MM.1S (cell line): Measurements from ENCODE around the gene CPVL.

Experiments used
- DNase-seq: peaks from one replicate; pipeline ENCODE4 v3.0.0-alpha.2; 2015
- H2AFZ ChIP-seq: fragments of 300-600 bp; sonication (generic); 2 replicates; pipeline ENCODE4 v1.6.0; 2016; ENCODE audit warnings: antibody characterized with exemption, low read length
- H3F3A ChIP-seq: fragments of 300-600 bp; sonication (generic); 2 replicates; pipeline ENCODE4 v1.6.1; 2016; ENCODE audit warnings: mild to moderate bottlenecking, antibody characterized with exemption, low read length, moderate library complexity, mixed read lengths; ENCODE audit not compliant: insufficient read depth
- H3K27ac ChIP-seq: fragments of 300-600 bp; sonication (generic); 2 replicates; pipeline ENCODE4 v1.5.1; 2016; ENCODE audit warnings: mild to moderate bottlenecking, low read length
- H3K27me3 ChIP-seq: fragments of 300-600 bp; sonication (generic); replicated peaks from 2 replicates; pipeline ENCODE4 v1.6.0; 2016; ENCODE audit warnings: low read length; ENCODE audit not compliant: insufficient read depth
- H3K36me3 ChIP-seq: fragments of 300-600 bp; sonication (generic); replicated peaks from 2 replicates; pipeline ENCODE4 v1.6.1; 2016; ENCODE audit warnings: mild to moderate bottlenecking, low read length, mixed read lengths; ENCODE audit not compliant: insufficient read depth
- H3K4me1 ChIP-seq: fragments of 300-600 bp; sonication (generic); 2 replicates; pipeline ENCODE4 v1.6.1; 2016; ENCODE audit warnings: low read length, mixed read lengths
- H3K4me2 ChIP-seq: fragments of 300-600 bp; sonication (generic); 2 replicates; pipeline ENCODE4 v1.6.0; 2016; ENCODE audit warnings: low read depth, low read length
- H3K4me3 ChIP-seq: fragments of 300-600 bp; sonication (generic); 2 replicates; pipeline ENCODE4 v1.5.1; 2016; ENCODE audit warnings: low read length, mixed read lengths
- H3K79me2 ChIP-seq: fragments of 300-600 bp; sonication (generic); 2 replicates; pipeline ENCODE4 v1.6.1; 2016; ENCODE audit warnings: mixed run types, low read length, mixed read lengths
- H3K9ac ChIP-seq: fragments of 300-600 bp; sonication (generic); 2 replicates; pipeline ENCODE4 v1.6.1; 2016; ENCODE audit warnings: low read length, mixed read lengths
- H3K9me2 ChIP-seq: fragments of 300-600 bp; sonication (generic); replicated peaks from 2 replicates; pipeline ENCODE4 v1.6.1; 2016; ENCODE audit warnings: mild to moderate bottlenecking, low read length, mixed read lengths; ENCODE audit not compliant: insufficient read depth
- H3K9me3 ChIP-seq: fragments of 300-600 bp; sonication (generic); replicated peaks from 2 replicates; pipeline ENCODE4 v1.6.1; 2016; ENCODE audit warnings: mild to moderate bottlenecking, low read length, mixed read lengths; ENCODE audit not compliant: insufficient read depth
- H4K20me1 ChIP-seq: fragments of 300-600 bp; sonication (generic); 2 replicates; pipeline ENCODE4 v1.6.1; 2016; ENCODE audit warnings: mild to moderate bottlenecking, low read length, moderate library complexity, mixed read lengths; ENCODE audit not compliant: insufficient read depth
- EZH2 ChIP-seq: fragments of 300-600 bp; sonication (generic); optimal IDR thresholded peaks from 2 replicates; pipeline ENCODE3; 2017; ENCODE audit warnings: low read depth, mild to moderate bottlenecking, antibody characterized with exemption, low read length, mixed read lengths
- EZH2phosphoT487 ChIP-seq: fragments of 300-600 bp; sonication (generic); IDR thresholded peaks from 2 replicates; pipeline ENCODE4 v1.6.1; 2018; ENCODE audit warnings: antibody characterized with exemption, low read length
- TF ChIP-seq, protein P1 (sequence below): fragments of 300-600 bp; sonication (generic); IDR thresholded peaks from 2 replicates; pipeline ENCODE4 v1.5.1; 2016; ENCODE audit warnings: antibody characterized with exemption, low read length, mixed read lengths

CPVL gene

DNA sequence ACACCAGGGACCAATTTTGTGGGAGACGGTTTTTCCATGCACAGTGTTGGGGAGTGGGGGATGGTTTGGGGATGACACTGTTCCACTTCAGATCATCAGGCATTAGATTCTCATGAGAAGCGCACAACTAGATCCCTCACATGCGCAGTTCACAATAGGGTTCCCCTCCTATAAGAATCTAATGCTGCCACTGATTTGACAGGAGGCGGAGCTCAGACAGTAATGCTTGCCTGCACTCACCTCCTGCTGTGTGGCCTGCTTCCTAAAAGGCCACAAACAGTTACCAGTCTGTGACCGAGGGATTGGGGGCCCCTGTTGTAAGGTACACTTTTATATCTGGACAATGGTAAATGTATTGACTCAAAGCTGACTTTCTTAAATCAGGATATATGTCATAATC is 142.6 kb downstream of the CPVL start:
- Histone ChIP-seq H3K4me1 (no peaks in the 10 kb centered on the region), H2AFZ (no peak overlapping the region), H3K27me3 (no peaks in the 10 kb centered on the region), H3K27ac (no peak overlapping the region), H3F3A (no peaks in the 10 kb centered on the region), H3K9me2 (no peaks in the 10 kb centered on the region), H3K9ac (no peak overlapping the region), H3K4me2 (no peak overlapping the region), H3K9me3 (no peaks in the 10 kb centered on the region), H4K20me1 (no peaks in the 10 kb centered on the region), H3K36me3 (no peaks in the 10 kb centered on the region), H3K79me2 (no peaks in the 10 kb centered on the region), H3K4me3 (no peak overlapping the region)
- no peak for DNase-seq
- TF ChIP-seq EZH2phosphoT487 (no peak), EZH2 (no peak)
- TF ChIP-seq, protein P1, sequence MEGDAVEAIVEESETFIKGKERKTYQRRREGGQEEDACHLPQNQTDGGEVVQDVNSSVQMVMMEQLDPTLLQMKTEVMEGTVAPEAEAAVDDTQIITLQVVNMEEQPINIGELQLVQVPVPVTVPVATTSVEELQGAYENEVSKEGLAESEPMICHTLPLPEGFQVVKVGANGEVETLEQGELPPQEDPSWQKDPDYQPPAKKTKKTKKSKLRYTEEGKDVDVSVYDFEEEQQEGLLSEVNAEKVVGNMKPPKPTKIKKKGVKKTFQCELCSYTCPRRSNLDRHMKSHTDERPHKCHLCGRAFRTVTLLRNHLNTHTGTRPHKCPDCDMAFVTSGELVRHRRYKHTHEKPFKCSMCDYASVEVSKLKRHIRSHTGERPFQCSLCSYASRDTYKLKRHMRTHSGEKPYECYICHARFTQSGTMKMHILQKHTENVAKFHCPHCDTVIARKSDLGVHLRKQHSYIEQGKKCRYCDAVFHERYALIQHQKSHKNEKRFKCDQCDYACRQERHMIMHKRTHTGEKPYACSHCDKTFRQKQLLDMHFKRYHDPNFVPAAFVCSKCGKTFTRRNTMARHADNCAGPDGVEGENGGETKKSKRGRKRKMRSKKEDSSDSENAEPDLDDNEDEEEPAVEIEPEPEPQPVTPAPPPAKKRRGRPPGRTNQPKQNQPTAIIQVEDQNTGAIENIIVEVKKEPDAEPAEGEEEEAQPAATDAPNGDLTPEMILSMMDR: no peak

- no peak for TF ChIP-seq EZH2phosphoT487
- no peak for TF ChIP-seq EZH2
- TF ChIP-seq, protein P1: no peak
- Histone ChIP-seq H4K20me1 (no peaks in the 10 kb centered on the region), H3K27me3 (no peaks in the 10 kb centered on the region), H3K4me2 (no peak overlapping the region), H3K4me1 (no peaks in the 10 kb centered on the region), H3K9me2 (no peaks in the 10 kb centered on the region), H3F3A (no peaks in the 10 kb centered on the region), H3K9me3 (no peaks in the 10 kb centered on the region), H3K79me2 (no peaks in the 10 kb centered on the region), H3K36me3 (no peaks in the 10 kb centered on the region), H3K27ac (no peak overlapping the region), H2AFZ (no peak overlapping the region), H3K4me3 (no peak overlapping the region), H3K9ac (no peak overlapping the region)
- no peak for DNase-seq
Observed at GRCh38 chr7:29000717-29001076, 145.6 kb downstream of the CPVL start.

GRCh38 chr7:28999895-29000716 is 146.2 kb downstream of the CPVL start:
- Histone ChIP-seq H3K9me2 (no peaks in the 10 kb centered on the region), H3K4me1 (no peaks in the 10 kb centered on the region), H3K27ac (no peak overlapping the region), H3K9me3 (no peaks in the 10 kb centered on the region), H3K79me2 (no peaks in the 10 kb centered on the region), H3K27me3 (no peaks in the 10 kb centered on the region), H4K20me1 (no peaks in the 10 kb centered on the region), H3K9ac (no peak overlapping the region), H3K4me2 (no peak overlapping the region), H3K4me3 (no peak overlapping the region), H3K36me3 (no peaks in the 10 kb centered on the region), H2AFZ (no peak overlapping the region), H3F3A (no peaks in the 10 kb centered on the region)
- no peak for DNase-seq
- TF ChIP-seq, protein P1: no peak
- TF ChIP-seq EZH2 (no peak), EZH2phosphoT487 (no peak)
